H9 (cell line): ENCODE measurements around the gene MTMR3. TPM values are rescaled to one million over a fixed set of nuclear protein-coding genes. Genes with fewer than 3 reads are reported as not detected.

ENCODE experiments used
- DNase-seq: peaks from one replicate; pipeline ENCODE4 v3.0.0-alpha.2; 2017
- H2AFZ ChIP-seq: one replicate; pipeline ENCODE4 v1.6.1; 2013; ENCODE audit warnings: mild to moderate bottlenecking, low read length, control low read depth, moderate library complexity
- H2AK5ac ChIP-seq: 2 replicates; pipeline ENCODE4 v1.6.1; 2013; ENCODE audit warnings: low read length, control low read depth, mixed read lengths; ENCODE audit not compliant: insufficient read length
- H2BK120ac ChIP-seq: one replicate; pipeline ENCODE4 v1.6.1; 2013; ENCODE audit warnings: low read depth, mild to moderate bottlenecking, low read length, control low read depth, inconsistent platforms; ENCODE audit not compliant: poor library complexity, severe bottlenecking
- H2BK12ac ChIP-seq: 2 replicates; pipeline ENCODE4 v1.6.1; 2013; ENCODE audit warnings: low read length, control low read depth, mixed read lengths, low read depth; ENCODE audit not compliant: insufficient read length
- H2BK15ac ChIP-seq: 2 replicates; pipeline ENCODE4 v1.6.1; 2013; ENCODE audit warnings: low read depth, low read length, control low read depth
- H2BK20ac ChIP-seq: one replicate; pipeline ENCODE4 v1.6.1; 2013; ENCODE audit warnings: low read depth, mild to moderate bottlenecking, low read length, control low read depth, inconsistent platforms; ENCODE audit not compliant: poor library complexity, severe bottlenecking
- H2BK5ac ChIP-seq: 2 replicates; pipeline ENCODE4 v1.6.1; 2013; ENCODE audit warnings: low read length, control low read depth, mixed read lengths; ENCODE audit not compliant: insufficient read length
- H3K14ac ChIP-seq: 2 replicates; pipeline ENCODE4 v1.6.1; 2013; ENCODE audit warnings: low read length, control low read depth; ENCODE audit not compliant: insufficient read depth
- H3K18ac ChIP-seq: 2 replicates; pipeline ENCODE4 v1.6.1; 2013; ENCODE audit warnings: low read depth, mild to moderate bottlenecking, mixed read lengths, low read length, control low read depth; ENCODE audit not compliant: insufficient read length
- H3K23ac ChIP-seq: 2 replicates; pipeline ENCODE4 v1.6.1; 2013; ENCODE audit warnings: low read length, control low read depth, mixed read lengths, low read depth; ENCODE audit not compliant: insufficient read length
- H3K23me2 ChIP-seq: 2 replicates; pipeline ENCODE4 v1.6.1; 2013; ENCODE audit warnings: low read depth, mild to moderate bottlenecking, mixed read lengths, low read length, control low read depth; ENCODE audit not compliant: insufficient read length, poor library complexity, severe bottlenecking
- H3K27ac ChIP-seq: 2 replicates; pipeline ENCODE4 v1.5.1; 2013; ENCODE audit warnings: low read length, control low read depth, mixed read lengths, low read depth; ENCODE audit not compliant: insufficient read length
- H3K27me3 ChIP-seq: 2 replicates; pipeline ENCODE4 v1.6.1; 2013; ENCODE audit warnings: low read length, control low read depth, inconsistent platforms; ENCODE audit not compliant: insufficient read depth
- H3K4ac ChIP-seq: 2 replicates; pipeline ENCODE4 v1.6.1; 2013; ENCODE audit warnings: low read depth, mild to moderate bottlenecking, control low read depth, inconsistent platforms, low read length, moderate library complexity
- H3K4me1 ChIP-seq: 2 replicates; pipeline ENCODE4 v1.6.1; 2013; ENCODE audit warnings: low read length, control low read depth, inconsistent platforms; ENCODE audit not compliant: insufficient read depth
- H3K4me2 ChIP-seq: 2 replicates; pipeline ENCODE4 v1.6.1; 2013; ENCODE audit warnings: low read length, control low read depth, mixed read lengths; ENCODE audit not compliant: insufficient read length, insufficient read depth
- H3K56ac ChIP-seq: 2 replicates; pipeline ENCODE4 v1.6.1; 2013; ENCODE audit warnings: low read depth, mild to moderate bottlenecking, mixed read lengths, low read length, control low read depth; ENCODE audit not compliant: insufficient read length
- H3K79me1 ChIP-seq: 2 replicates; pipeline ENCODE4 v1.6.1; 2013; ENCODE audit warnings: low read depth, mild to moderate bottlenecking, moderate library complexity, low read length, control low read depth, inconsistent platforms; ENCODE audit not compliant: insufficient read depth, poor library complexity, severe bottlenecking
- H3K79me2 ChIP-seq: 2 replicates; pipeline ENCODE4 v1.6.1; 2013; ENCODE audit warnings: low read length, control low read depth, inconsistent platforms; ENCODE audit not compliant: insufficient read depth
- H3K9ac ChIP-seq: 2 replicates; pipeline ENCODE4 v1.6.1; 2013; ENCODE audit warnings: low read length, control low read depth, mixed read lengths; ENCODE audit not compliant: insufficient read length; ENCODE audit errors: extremely low read depth
- H3K9me3 ChIP-seq: one replicate; pipeline ENCODE4 v1.6.1; 2013; ENCODE audit warnings: low read depth, low read length, inconsistent platforms; ENCODE audit not compliant: control insufficient read depth
- H3T11ph ChIP-seq: one replicate; pipeline ENCODE4 v1.6.1; 2013; ENCODE audit warnings: mild to moderate bottlenecking, low read length, control low read depth, inconsistent platforms
- H4K20me1 ChIP-seq: one replicate; pipeline ENCODE4 v1.6.1; 2013; ENCODE audit not compliant: control insufficient read depth, insufficient read length, insufficient read depth
- H4K5ac ChIP-seq: 2 replicates; pipeline ENCODE4 v1.6.1; 2013; ENCODE audit warnings: low read depth, mild to moderate bottlenecking, mixed read lengths, low read length, control low read depth; ENCODE audit not compliant: insufficient read length
- H4K8ac ChIP-seq: replicated peaks from 2 replicates; pipeline ENCODE4 v1.6.1; 2013; ENCODE audit warnings: low read length, control low read depth, mixed read lengths, low read depth; ENCODE audit not compliant: insufficient read length
- H4K91ac ChIP-seq: 2 replicates; pipeline ENCODE4 v1.6.1; 2013; ENCODE audit warnings: low read depth, mild to moderate bottlenecking, moderate library complexity, mixed read lengths, low read length, control low read depth; ENCODE audit not compliant: insufficient read length
- H3K27ac Mint-ChIP-seq, 3 experiments: 2 replicates in 2 of 3; 3 replicates in 1 of 3; pipeline ENCODE4 v1.8.0; 2020 to 2021; ENCODE audit warnings: mixed read lengths in 3 of 3, mild to moderate bottlenecking in 1 of 3, moderate library complexity in 1 of 3
- H3K27me3 Mint-ChIP-seq: 2 replicates; pipeline ENCODE4 v1.8.0; 2021; ENCODE audit warnings: low read depth, mild to moderate bottlenecking, moderate library complexity, mixed read lengths
- H3K36me3 Mint-ChIP-seq, 3 experiments: 2 replicates in 2 of 3; 3 replicates in 1 of 3; pipeline ENCODE4 v1.8.0; 2020 to 2021; ENCODE audit warnings: low read depth in 3 of 3, mixed read lengths in 3 of 3; ENCODE audit not compliant: insufficient read depth in 1 of 3
- H3K4me1 Mint-ChIP-seq, 2 experiments: 2 replicates each; pipeline ENCODE4 v1.8.0; 2020; ENCODE audit warnings: mixed read lengths in 2 of 2
- H3K4me3 Mint-ChIP-seq, 2 experiments: 2 replicates in 1 of 2; 3 replicates in 1 of 2; pipeline ENCODE4 v1.8.0; 2020 to 2021; ENCODE audit warnings: mild to moderate bottlenecking in 2 of 2, mixed read lengths in 2 of 2, moderate library complexity in 1 of 2
- H3K9me3 Mint-ChIP-seq, 2 experiments: 2 replicates in 1 of 2; 3 replicates in 1 of 2; pipeline ENCODE4 v1.8.0; 2020; ENCODE audit warnings: mild to moderate bottlenecking in 2 of 2, mixed read lengths in 2 of 2, moderate library complexity in 1 of 2
- total RNA-seq: library from RNA; stranded (reverse); gene quantifications from 2 replicates; pipeline ENCODE4 v1.2.1, GENCODE V29; 2021
- TF ChIP-seq, protein P1 (sequence below): fragments of 200-600 bp; sonication (generic); conservative IDR thresholded peaks from 3 replicates; pipeline ENCODE4 v1.8.0; 2021; ENCODE audit warnings: antibody characterized with exemption, mild to moderate bottlenecking

The MTMR3 gene
- total RNA-seq, 1 experiment from 2014 or later: 19.8 TPM

DNA sequence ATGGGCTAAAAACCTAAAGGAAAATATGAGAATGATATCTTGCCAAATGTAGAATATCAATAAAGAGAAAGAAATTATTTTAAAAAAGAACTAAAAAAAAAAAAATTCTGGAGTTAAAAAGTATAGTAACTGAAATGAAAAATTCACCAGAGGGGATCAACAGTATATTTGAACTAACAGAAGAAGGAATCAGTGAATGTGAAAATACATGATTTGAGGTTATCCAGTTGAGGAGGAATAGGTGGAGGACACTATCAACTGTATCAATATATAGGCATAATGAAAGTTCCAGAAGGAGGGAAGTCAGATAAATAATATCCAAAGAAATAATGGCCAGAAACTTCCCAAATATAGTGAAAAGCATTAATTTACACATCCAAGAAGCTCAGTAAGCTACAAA is 181.2 kb downstream of the MTMR3 start:
- H4K8ac ChIP-seq: no peak overlapping the region
- H3K79me1 ChIP-seq: no peaks in the 10 kb centered on the region
- no peak overlapping the region for H2BK20ac ChIP-seq
- H3K9ac ChIP-seq: no peak overlapping the region
- H3K18ac ChIP-seq: no peak overlapping the region
- no peak overlapping the region for H4K5ac ChIP-seq
- peaks cover 2 to 4% (median 4%) of the 10 kb centered on the region in 3 experiments; a peak in 5 of 7 replicates for H3K36me3 Mint-ChIP-seq
- no peak overlapping the region for H3K4me3 Mint-ChIP-seq
- no peak overlapping the region for H3K4me2 ChIP-seq
- H2AFZ ChIP-seq: no peak overlapping the region
- no peak overlapping the region for H2BK12ac ChIP-seq
- no peaks in the 10 kb centered on the region for H3K4me1 Mint-ChIP-seq
- H3K23ac ChIP-seq: no peak overlapping the region
- no peak overlapping the region for H3K27ac ChIP-seq
- H3K79me2 ChIP-seq: no peaks in the 10 kb centered on the region
- H3K27ac Mint-ChIP-seq: no peak overlapping the region
- no peaks in the 10 kb centered on the region for H3K23me2 ChIP-seq
- no peak for DNase-seq
- H2BK5ac ChIP-seq: no peak overlapping the region
- no peaks in the 10 kb centered on the region for H4K20me1 ChIP-seq
- H3K27me3 ChIP-seq: no peaks in the 10 kb centered on the region
- H2BK120ac ChIP-seq: no peak overlapping the region
- H3K56ac ChIP-seq: no peak overlapping the region
- H4K91ac ChIP-seq: no peak overlapping the region
- H3K4me1 ChIP-seq: no peaks in the 10 kb centered on the region
- H2AK5ac ChIP-seq: no peak overlapping the region
- peaks cover 19 to 22% of the 10 kb centered on the region in 2 experiments for H3K9me3 Mint-ChIP-seq
- H3K4ac ChIP-seq: no peak overlapping the region
- TF ChIP-seq, protein P1, sequence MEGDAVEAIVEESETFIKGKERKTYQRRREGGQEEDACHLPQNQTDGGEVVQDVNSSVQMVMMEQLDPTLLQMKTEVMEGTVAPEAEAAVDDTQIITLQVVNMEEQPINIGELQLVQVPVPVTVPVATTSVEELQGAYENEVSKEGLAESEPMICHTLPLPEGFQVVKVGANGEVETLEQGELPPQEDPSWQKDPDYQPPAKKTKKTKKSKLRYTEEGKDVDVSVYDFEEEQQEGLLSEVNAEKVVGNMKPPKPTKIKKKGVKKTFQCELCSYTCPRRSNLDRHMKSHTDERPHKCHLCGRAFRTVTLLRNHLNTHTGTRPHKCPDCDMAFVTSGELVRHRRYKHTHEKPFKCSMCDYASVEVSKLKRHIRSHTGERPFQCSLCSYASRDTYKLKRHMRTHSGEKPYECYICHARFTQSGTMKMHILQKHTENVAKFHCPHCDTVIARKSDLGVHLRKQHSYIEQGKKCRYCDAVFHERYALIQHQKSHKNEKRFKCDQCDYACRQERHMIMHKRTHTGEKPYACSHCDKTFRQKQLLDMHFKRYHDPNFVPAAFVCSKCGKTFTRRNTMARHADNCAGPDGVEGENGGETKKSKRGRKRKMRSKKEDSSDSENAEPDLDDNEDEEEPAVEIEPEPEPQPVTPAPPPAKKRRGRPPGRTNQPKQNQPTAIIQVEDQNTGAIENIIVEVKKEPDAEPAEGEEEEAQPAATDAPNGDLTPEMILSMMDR: no peak
- no peak overlapping the region for H3K14ac ChIP-seq
- no peak overlapping the region for H2BK15ac ChIP-seq
- no peak overlapping the region for H3T11ph ChIP-seq
- H3K9me3 ChIP-seq: no peaks in the 10 kb centered on the region
- no peaks in the 10 kb centered on the region; the same call in 1 of the 2 replicates for H3K27me3 Mint-ChIP-seq
